Osteoblast (primary cell): ENCODE data around the gene GRB10. TPM values are rescaled to one million over a fixed set of nuclear protein-coding genes. Genes with fewer than 3 reads are reported as not detected.

Experiments used
- DNase-seq: peaks from one replicate; pipeline ENCODE4 v3.0.0; 2011; ENCODE audit warnings: low spot score, mixed read lengths; ENCODE audit not compliant: insufficient read length; ENCODE audit errors: missing footprints
- H2AFZ ChIP-seq: 2 replicates; pipeline ENCODE4 v1.6.0; 2011; ENCODE audit warnings: mild to moderate bottlenecking, low read length
- H3K27ac ChIP-seq: 2 replicates; pipeline ENCODE4 v1.5.1; 2011; ENCODE audit warnings: mild to moderate bottlenecking, low read depth, low read length, moderate library complexity
- H3K27me3 ChIP-seq: 2 replicates; pipeline ENCODE4 v1.6.0; 2012; ENCODE audit warnings: mild to moderate bottlenecking, control low read depth, inconsistent platforms, low read length, moderate library complexity; ENCODE audit not compliant: insufficient read depth
- H3K36me3 ChIP-seq: 2 replicates; pipeline ENCODE4 v1.5.1; 2011; ENCODE audit warnings: mild to moderate bottlenecking, low read length, control low read depth, moderate library complexity; ENCODE audit not compliant: insufficient read depth
- H3K4me1 ChIP-seq: 2 replicates; pipeline ENCODE4 v1.5.1; 2011; ENCODE audit warnings: mild to moderate bottlenecking, low read length, control low read depth, moderate library complexity; ENCODE audit not compliant: insufficient read depth
- H3K4me2 ChIP-seq: 2 replicates; pipeline ENCODE4 v1.6.0; 2011; ENCODE audit warnings: mild to moderate bottlenecking, low read length; ENCODE audit not compliant: insufficient read depth
- H3K4me3 ChIP-seq: fragments of 200-600 bp; sonication (generic); 3 replicates; pipeline ENCODE4 v1.5.1; 2012; ENCODE audit warnings: mild to moderate bottlenecking, low read length, inconsistent platforms; ENCODE audit not compliant: insufficient read depth
- H3K79me2 ChIP-seq: 2 replicates; pipeline ENCODE4 v1.6.0; 2012; ENCODE audit warnings: mild to moderate bottlenecking, low read length, control low read depth, inconsistent platforms; ENCODE audit not compliant: insufficient read depth
- H3K9me3 ChIP-seq: 2 replicates; pipeline ENCODE4 v1.5.1; 2011; ENCODE audit warnings: low read depth, low read length, control low read depth
- H4K20me1 ChIP-seq: 2 replicates; pipeline ENCODE4 v1.6.0; 2012; ENCODE audit warnings: mild to moderate bottlenecking, low read length, control low read depth; ENCODE audit not compliant: insufficient read depth
- CTCF ChIP-seq: IDR thresholded peaks from 2 replicates; pipeline ENCODE4 v1.5.1; 2011; ENCODE audit warnings: mild to moderate bottlenecking, low read depth, low read length, moderate library complexity; ENCODE audit errors: extremely low read depth
- total RNA-seq: library from RNA; depleted of rRNA; stranded (reverse); fragments of >200 nt; gene quantifications from 2 replicates; pipeline ENCODE4 v1.2.3, GENCODE V29; 2012

GRB10 gene
- total RNA-seq, 1 donor: 62.6 TPM

GRCh38 chr7:50660830-50661175 is 121.9 kb downstream of the GRB10 start:
- Histone ChIP-seq H4K20me1 (peaks cover 57% of the 10 kb centered on the region), H3K4me2 (no peak overlapping the region), H2AFZ (no peak overlapping the region), H3K79me2 (peaks cover 25% of the 10 kb centered on the region), H3K4me3 (no peak overlapping the region), H3K27ac (no peak overlapping the region), H3K36me3 (peaks cover 10% of the 10 kb centered on the region), H3K4me1 (peaks cover 28% of the 10 kb centered on the region), H3K9me3 (no peaks in the 10 kb centered on the region), H3K27me3 (no peaks in the 10 kb centered on the region)
- DNase-seq: no peak
- TF ChIP-seq CTCF: no peak

GRCh38 chr7:50660040-50660829 is 122.5 kb downstream of the GRB10 start:
- no peaks in the 10 kb centered on the region for H3K27me3 ChIP-seq
- no peak overlapping the region for H2AFZ ChIP-seq
- peaks cover 57% of the 10 kb centered on the region for H4K20me1 ChIP-seq
- peaks cover 25% of the 10 kb centered on the region for H3K79me2 ChIP-seq
- no peak overlapping the region for H3K27ac ChIP-seq
- H3K4me1 ChIP-seq: peaks cover 23% of the 10 kb centered on the region
- no peak overlapping the region for H3K4me2 ChIP-seq
- no peak overlapping the region for H3K4me3 ChIP-seq
- TF ChIP-seq CTCF: no peak
- DNase-seq: peak; percentile 27
- H3K36me3 ChIP-seq: peaks cover 10% of the 10 kb centered on the region
- H3K9me3 ChIP-seq: no peaks in the 10 kb centered on the region

- Histone ChIP-seq H3K4me1 (peaks cover 17% of the 10 kb centered on the region), H3K36me3 (peaks cover 10% of the 10 kb centered on the region), H3K27me3 (no peaks in the 10 kb centered on the region), H3K79me2 (peaks cover 21% of the 10 kb centered on the region), H3K4me2 (no peak overlapping the region), H3K27ac (no peak overlapping the region), H2AFZ (no peak overlapping the region), H4K20me1 (peaks cover 58% of the 10 kb centered on the region), H3K9me3 (no peaks in the 10 kb centered on the region), H3K4me3 (no peak overlapping the region)
- DNase-seq: no peak
- no peak for TF ChIP-seq CTCF
Measured at GRCh38 chr7:50659329-50659965, 123.2 kb downstream of the GRB10 start.

GRCh38 chr7:50658696-50659095 is 124.0 kb downstream of the GRB10 start:
- no peak for DNase-seq
- TF ChIP-seq CTCF: no peak
- no peak overlapping the region for H3K4me3 ChIP-seq

More at GRCh38 chr7:50658696-50659095, 124.0 kb downstream of the GRB10 start:
- H2AFZ ChIP-seq: no peak overlapping the region
- H3K27ac ChIP-seq: no peak overlapping the region
- H3K27me3 ChIP-seq: no peaks in the 10 kb centered on the region
- peaks cover 18% of the 10 kb centered on the region for H3K79me2 ChIP-seq
- H4K20me1 ChIP-seq: peaks cover 56% of the 10 kb centered on the region
- H3K9me3 ChIP-seq: no peaks in the 10 kb centered on the region
- peaks cover 10% of the 10 kb centered on the region for H3K36me3 ChIP-seq
- no peak overlapping the region for H3K4me2 ChIP-seq
- peaks cover 20% of the 10 kb centered on the region for H3K4me1 ChIP-seq
